ENCODE data around the gene PPP1R11. TPM values are rescaled to one million over a fixed set of nuclear protein-coding genes. Genes with fewer than 3 reads are reported as not detected.

PPP1R11 gene
- total RNA-seq, 1 donor from 2014 or later = 19.6 TPM

DNA sequence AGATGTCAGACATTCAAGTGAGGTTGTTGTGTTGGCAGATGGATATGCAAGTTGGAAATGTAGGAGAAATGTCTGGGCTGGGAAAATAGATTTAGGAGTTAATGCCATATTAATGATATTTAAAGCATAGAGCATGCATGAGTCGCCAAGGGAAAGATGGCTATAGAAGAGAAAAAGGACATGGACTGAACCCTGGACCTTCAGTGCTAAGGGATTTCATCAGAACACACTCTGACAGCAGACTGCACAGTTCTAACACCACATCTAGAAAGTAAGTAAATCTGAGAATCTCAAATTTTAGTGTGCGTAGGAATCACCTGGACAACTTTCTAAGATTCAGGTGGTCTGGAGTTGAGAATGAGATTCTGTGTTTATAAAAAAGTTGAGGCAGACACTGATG, 23.3 kb upstream of the PPP1R11 start:
- DNase-seq (ENCODE audit: extremely low spot score in 2 of 2) = no peak
- Histone ChIP-seq H3K27ac (no peak overlapping the region), H3K27me3 (no peaks in the 10 kb centered on the region), H3K4me3 (no peak overlapping the region), H3K9me3 (no peaks in the 10 kb centered on the region), H3K4me1 (no peaks in the 10 kb centered on the region), H3K36me3 (no peaks in the 10 kb centered on the region)
- intact Hi-C loops (cut with DNase I) = no loop called here
- TF ChIP-seq CTCF (IDR thresholded peaks at IDR 0.05) (no peak), POLR2AphosphoS5 (IDR thresholded peaks at IDR 0.05; ENCODE audit: insufficient read depth in 1 of 2, low read depth in 1 of 2) (no peak), POLR2A (IDR thresholded peaks at IDR 0.05) (no peak)

- H3K4me1 ChIP-seq = no peaks in the 10 kb centered on the region
- TF ChIP-seq POLR2A (IDR thresholded peaks at IDR 0.05) (no peak), POLR2AphosphoS5 (IDR thresholded peaks at IDR 0.05; ENCODE audit: insufficient read depth in 1 of 2, low read depth in 1 of 2) (no peak), CTCF (IDR thresholded peaks at IDR 0.05) (no peak)
- H3K27ac ChIP-seq = no peak overlapping the region
- intact Hi-C loops (cut with DNase I) = no loop called here
- no peaks in the 10 kb centered on the region for H3K27me3 ChIP-seq
- no peaks in the 10 kb centered on the region for H3K36me3 ChIP-seq
- H3K9me3 ChIP-seq = no peaks in the 10 kb centered on the region
- DNase-seq (ENCODE audit: extremely low spot score in 2 of 2) = no peak
- H3K4me3 ChIP-seq = no peak overlapping the region
Observed at GRCh38 chr6:30044630-30045029, 22.4 kb upstream of the PPP1R11 start.

DNA sequence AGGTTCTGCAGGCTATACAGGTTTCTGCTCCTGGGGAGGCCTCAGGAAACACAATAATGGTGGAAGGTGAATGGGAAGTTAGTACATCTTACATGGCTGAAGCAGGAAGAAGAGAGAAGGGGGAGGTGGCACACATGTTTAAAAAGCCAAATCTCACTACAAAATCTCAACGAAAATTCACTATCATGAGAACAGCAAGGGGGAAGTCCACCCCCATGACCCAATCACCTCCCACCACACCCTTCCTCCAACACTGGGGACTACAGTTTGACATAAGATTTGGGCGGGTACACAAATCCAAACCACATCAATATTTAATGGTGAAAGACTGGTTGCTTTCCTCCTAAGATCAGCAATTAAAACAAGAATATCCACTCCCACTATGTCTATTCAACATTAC, 19.8 kb upstream of the PPP1R11 start:
- no peaks in the 10 kb centered on the region for H3K9me3 ChIP-seq
- intact Hi-C loops (cut with DNase I) = no loop called here
- no peaks in the 10 kb centered on the region for H3K4me1 ChIP-seq
- no peak overlapping the region for H3K4me3 ChIP-seq
- no peak overlapping the region for H3K27ac ChIP-seq
- no peak for DNase-seq (ENCODE audit: extremely low spot score in 2 of 2)
- H3K36me3 ChIP-seq = no peaks in the 10 kb centered on the region
- H3K27me3 ChIP-seq = no peaks in the 10 kb centered on the region
- TF ChIP-seq POLR2AphosphoS5 (IDR thresholded peaks at IDR 0.05; ENCODE audit: insufficient read depth in 1 of 2, low read depth in 1 of 2) (no peak), CTCF (IDR thresholded peaks at IDR 0.05) (no peak), POLR2A (IDR thresholded peaks at IDR 0.05) (no peak)

DNA sequence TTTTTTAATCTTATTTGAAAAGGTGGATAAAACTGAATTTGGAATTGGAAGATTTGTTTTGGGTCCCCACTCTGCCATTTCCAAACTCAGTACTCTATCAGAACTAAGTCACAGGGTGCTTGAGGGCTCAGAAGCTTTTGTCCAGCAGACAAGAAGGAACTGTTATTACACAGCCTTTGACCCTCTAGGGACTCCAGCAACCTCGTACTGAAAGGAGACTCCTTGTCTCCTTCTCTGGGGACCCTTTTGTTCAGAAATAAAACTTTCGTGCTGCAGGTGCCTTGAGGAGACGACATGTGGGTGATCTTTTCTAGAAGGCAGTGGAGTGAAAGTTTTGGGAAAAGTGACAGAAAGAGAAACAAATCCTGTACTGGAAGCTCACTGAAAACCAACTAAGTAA, 13.3 kb upstream of the PPP1R11 start:
- Histone ChIP-seq H3K9me3 (no peaks in the 10 kb centered on the region), H3K27me3 (no peaks in the 10 kb centered on the region), H3K27ac (no peak overlapping the region), H3K4me1 (no peaks in the 10 kb centered on the region), H3K4me3 (no peak overlapping the region), H3K36me3 (peaks cover 0 to 9% of the 10 kb centered on the region in 2 donors)
- intact Hi-C loops (cut with DNase I) = no loop called here
- TF ChIP-seq POLR2A (IDR thresholded peaks at IDR 0.05) (no peak), CTCF (IDR thresholded peaks at IDR 0.05) (no peak), POLR2AphosphoS5 (IDR thresholded peaks at IDR 0.05; ENCODE audit: insufficient read depth in 1 of 2, low read depth in 1 of 2) (no peak)
- no peak for DNase-seq (ENCODE audit: extremely low spot score in 2 of 2)

- intact Hi-C loops (cut with DNase I) = no loop called here
- H3K9me3 ChIP-seq = no peaks in the 10 kb centered on the region
- peaks cover 0 to 9% of the 10 kb centered on the region in 2 donors for H3K36me3 ChIP-seq
- H3K27me3 ChIP-seq = no peaks in the 10 kb centered on the region
- H3K4me1 ChIP-seq = peaks cover 11% of the 10 kb centered on the region
- H3K27ac ChIP-seq = no peak overlapping the region
- H3K4me3 ChIP-seq = no peak overlapping the region
- TF ChIP-seq CTCF (IDR thresholded peaks at IDR 0.05) = no peak
- TF ChIP-seq POLR2AphosphoS5 (IDR thresholded peaks at IDR 0.05; ENCODE audit: insufficient read depth in 1 of 2, low read depth in 1 of 2) = no peak
- TF ChIP-seq POLR2A (IDR thresholded peaks at IDR 0.05) = no peak
- DNase-seq (ENCODE audit: extremely low spot score in 2 of 2) = no peak
Observed at GRCh38 chr6:30055513-30055912, 11.5 kb upstream of the PPP1R11 start.

All from vagina (tissue), 2 donors.